Chondrocyte (in vitro differentiated cells): Measurements from ENCODE around the gene CADM1. TPM values are rescaled to one million over a fixed set of nuclear protein-coding genes. Genes with fewer than 3 reads are reported as not detected.

Experiments
- DNase-seq: peaks from one replicate; pipeline ENCODE4 v3.0.0; 2021; ENCODE audit warnings: mixed read lengths, low spot score
- H3K27ac Mint-ChIP-seq: one replicate; pipeline ENCODE4 v1.8.0; 2021; ENCODE audit warnings: mild to moderate bottlenecking, moderate library complexity, mixed read lengths; ENCODE audit not compliant: unreplicated experiment
- H3K27me3 Mint-ChIP-seq: 2 replicates; pipeline ENCODE4 v1.8.0; 2021; ENCODE audit warnings: low read depth, mixed read lengths
- H3K36me3 Mint-ChIP-seq: 2 replicates; pipeline ENCODE4 v1.8.0; 2021; ENCODE audit warnings: low read depth, mixed read lengths
- H3K4me1 Mint-ChIP-seq: 2 replicates; pipeline ENCODE4 v1.8.0; 2021; ENCODE audit warnings: low read depth, mild to moderate bottlenecking, mixed read lengths
- H3K4me3 Mint-ChIP-seq: one replicate; pipeline ENCODE4 v1.8.0; 2021; ENCODE audit warnings: mild to moderate bottlenecking, moderate library complexity, mixed read lengths; ENCODE audit not compliant: unreplicated experiment
- H3K9me3 Mint-ChIP-seq: 2 replicates; pipeline ENCODE4 v1.8.0; 2021; ENCODE audit warnings: low read depth, mixed read lengths
- total RNA-seq: library from RNA; stranded (reverse); gene quantifications from 3 replicates; pipeline ENCODE4 v1.2.1, GENCODE V29; 2021
- TF ChIP-seq, protein P1 (sequence below): fragments of 200-600 bp; sonication (generic); IDR thresholded peaks from 2 replicates; pipeline ENCODE4 v1.5.0; 2021; ENCODE audit warnings: antibody characterized with exemption, mild to moderate bottlenecking, moderate library complexity

The CADM1 gene
- total RNA-seq, 1 donor from 2014 or later, result 29.0 TPM

DNA sequence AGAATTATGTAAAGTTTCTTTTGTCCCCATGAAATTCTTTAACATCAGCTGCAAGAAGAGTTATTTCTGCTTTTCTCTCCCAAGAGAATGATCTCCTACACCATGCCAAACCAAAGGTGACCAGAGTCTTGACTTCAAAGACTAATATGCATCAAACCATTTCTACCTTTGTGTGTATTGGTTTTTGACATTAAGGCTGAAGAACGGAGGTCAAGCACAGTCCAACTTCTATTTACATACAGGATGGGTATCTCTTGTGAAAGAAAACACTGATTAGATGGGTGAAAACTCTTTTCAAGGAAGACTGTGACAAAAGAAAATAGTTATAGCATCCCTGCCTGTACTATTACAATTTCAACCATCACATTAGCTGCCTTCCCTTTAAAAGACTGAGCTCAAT lies 256.3 kb downstream of the CADM1 start:
- H3K4me3 Mint-ChIP-seq, result no peak overlapping the region
- H3K9me3 Mint-ChIP-seq, result no peaks in the 10 kb centered on the region
- no peaks in the 10 kb centered on the region for H3K36me3 Mint-ChIP-seq
- TF ChIP-seq, protein P1, sequence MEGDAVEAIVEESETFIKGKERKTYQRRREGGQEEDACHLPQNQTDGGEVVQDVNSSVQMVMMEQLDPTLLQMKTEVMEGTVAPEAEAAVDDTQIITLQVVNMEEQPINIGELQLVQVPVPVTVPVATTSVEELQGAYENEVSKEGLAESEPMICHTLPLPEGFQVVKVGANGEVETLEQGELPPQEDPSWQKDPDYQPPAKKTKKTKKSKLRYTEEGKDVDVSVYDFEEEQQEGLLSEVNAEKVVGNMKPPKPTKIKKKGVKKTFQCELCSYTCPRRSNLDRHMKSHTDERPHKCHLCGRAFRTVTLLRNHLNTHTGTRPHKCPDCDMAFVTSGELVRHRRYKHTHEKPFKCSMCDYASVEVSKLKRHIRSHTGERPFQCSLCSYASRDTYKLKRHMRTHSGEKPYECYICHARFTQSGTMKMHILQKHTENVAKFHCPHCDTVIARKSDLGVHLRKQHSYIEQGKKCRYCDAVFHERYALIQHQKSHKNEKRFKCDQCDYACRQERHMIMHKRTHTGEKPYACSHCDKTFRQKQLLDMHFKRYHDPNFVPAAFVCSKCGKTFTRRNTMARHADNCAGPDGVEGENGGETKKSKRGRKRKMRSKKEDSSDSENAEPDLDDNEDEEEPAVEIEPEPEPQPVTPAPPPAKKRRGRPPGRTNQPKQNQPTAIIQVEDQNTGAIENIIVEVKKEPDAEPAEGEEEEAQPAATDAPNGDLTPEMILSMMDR, result no peak
- no peaks in the 10 kb centered on the region for H3K27me3 Mint-ChIP-seq
- H3K4me1 Mint-ChIP-seq, result peaks cover 25% of the 10 kb centered on the region
- no peak overlapping the region for H3K27ac Mint-ChIP-seq
- DNase-seq, result no peak

DNA sequence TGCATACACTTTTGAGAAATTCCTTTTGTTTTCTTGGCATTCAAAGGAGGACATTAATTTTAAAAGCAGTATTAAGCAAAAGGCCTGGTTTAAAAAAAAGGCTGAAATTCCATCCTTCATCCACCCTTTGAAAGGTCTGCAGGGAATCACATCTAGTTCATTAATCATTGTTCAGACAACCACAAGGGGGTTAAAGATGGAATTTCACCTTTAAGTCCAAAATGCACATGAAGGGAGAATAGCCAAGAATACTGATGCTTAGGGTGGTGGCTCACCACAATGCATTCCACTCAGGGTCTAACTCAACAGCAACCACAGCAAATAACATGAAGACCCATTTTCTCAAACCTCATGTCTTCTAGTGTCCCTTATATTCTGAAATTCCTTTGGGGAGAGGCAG lies 256.9 kb downstream of the CADM1 start:
- no peaks in the 10 kb centered on the region for H3K9me3 Mint-ChIP-seq
- no peak for DNase-seq
- no peak overlapping the region for H3K27ac Mint-ChIP-seq

DNA sequence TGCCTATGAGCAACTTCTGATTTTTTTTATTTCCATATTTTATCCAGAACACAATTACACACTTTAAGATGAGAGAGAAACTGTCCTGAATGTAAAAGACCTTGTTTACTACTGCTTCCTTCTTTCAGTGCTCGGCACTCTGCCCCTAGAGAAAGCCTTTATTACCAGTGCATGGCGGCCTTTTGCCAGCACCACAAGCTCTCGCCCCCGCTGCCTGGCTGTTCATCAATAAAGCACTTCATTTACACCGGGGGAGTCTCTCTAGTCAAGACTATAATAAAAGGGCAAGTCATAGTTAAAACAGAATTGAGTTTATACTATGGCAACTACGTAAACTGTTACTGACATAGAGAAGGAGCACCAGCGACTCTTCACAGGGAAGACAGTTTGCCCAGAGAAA lies 259.5 kb downstream of the CADM1 start:
- peak overlapping the region; percentile 85 for H3K27ac Mint-ChIP-seq
- TF ChIP-seq, protein P1, result no peak
- DNase-seq, result no peak
- H3K4me1 Mint-ChIP-seq, result peaks cover 27% of the 10 kb centered on the region
- no peaks in the 10 kb centered on the region for H3K36me3 Mint-ChIP-seq
- H3K27me3 Mint-ChIP-seq, result no peaks in the 10 kb centered on the region
- no peaks in the 10 kb centered on the region for H3K9me3 Mint-ChIP-seq
- no peak overlapping the region for H3K4me3 Mint-ChIP-seq

More for the DNA sequence above, 256.9 kb downstream of the CADM1 start:
- Mint-ChIP-seq H3K27me3 (no peaks in the 10 kb centered on the region), H3K36me3 (no peaks in the 10 kb centered on the region), H3K4me1 (peaks cover 25% of the 10 kb centered on the region), H3K4me3 (no peak overlapping the region)
- TF ChIP-seq, protein P1, result no peak

DNA sequence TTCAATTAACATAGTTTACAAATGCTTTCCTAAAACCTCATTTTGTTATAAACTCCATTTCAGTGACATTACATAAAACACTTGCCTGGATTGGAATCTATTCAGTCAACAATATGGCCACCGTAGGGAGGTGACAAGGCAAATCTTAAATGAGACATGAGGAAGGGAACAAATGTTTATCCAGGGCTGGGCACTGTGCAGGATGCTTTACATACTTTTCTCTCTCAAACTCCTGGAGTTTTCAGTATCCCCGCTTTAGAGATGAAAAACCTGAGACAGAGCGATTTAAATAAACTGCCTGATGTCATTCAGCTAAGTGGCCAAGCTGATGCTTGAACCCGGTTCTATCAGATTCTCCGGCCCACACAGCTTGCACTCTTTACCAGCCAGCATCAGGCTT lies 259.9 kb downstream of the CADM1 start:
- Mint-ChIP-seq H3K27me3 (no peaks in the 10 kb centered on the region), H3K9me3 (no peaks in the 10 kb centered on the region), H3K4me3 (no peak overlapping the region), H3K27ac (peak overlapping the region; percentile 85), H3K4me1 (peaks cover 32% of the 10 kb centered on the region), H3K36me3 (no peaks in the 10 kb centered on the region)
- no peak for DNase-seq
- TF ChIP-seq, protein P1, result no peak

DNA sequence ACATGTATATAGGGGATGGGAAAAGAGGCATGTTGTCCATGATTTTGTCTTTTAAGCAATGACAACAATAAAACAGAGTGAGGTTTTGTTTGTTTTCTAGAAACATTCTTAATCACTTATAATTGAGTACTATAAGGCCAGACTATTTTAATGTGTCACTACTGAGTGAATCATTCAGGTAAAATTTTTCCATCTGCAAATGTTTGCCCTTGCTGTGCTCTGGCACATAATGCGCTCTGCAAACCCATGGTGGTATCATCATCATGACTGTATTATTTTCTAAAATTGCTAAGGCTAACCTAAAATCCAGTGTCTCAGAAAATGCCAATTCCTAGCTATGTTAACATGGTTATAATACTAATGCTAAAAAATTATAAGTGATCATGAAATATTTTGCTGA lies 261.2 kb downstream of the CADM1 start:
- Mint-ChIP-seq H3K4me1 (peaks cover 38% of the 10 kb centered on the region), H3K4me3 (no peak overlapping the region), H3K9me3 (no peaks in the 10 kb centered on the region), H3K27me3 (no peaks in the 10 kb centered on the region), H3K27ac (peak overlapping the region; percentile 36), H3K36me3 (no peaks in the 10 kb centered on the region)
- DNase-seq, result no peak
- TF ChIP-seq, protein P1, result no peak
